K562 (cell line): ENCODE data around the gene CCNQ. TPM values are rescaled to one million over a fixed set of nuclear protein-coding genes. Genes with fewer than 3 reads are reported as not detected.

Experiments used
- CBX3 ChIP-seq, 2 experiments: IDR thresholded peaks; 1 replicate in 1 of 2; 2 replicates in 1 of 2; pipeline ENCODE4 v1.6.1; 2012; ENCODE audit warnings: inconsistent platforms in 2 of 2, low read length in 2 of 2, borderline replicate concordance in 1 of 2, control low read depth in 1 of 2
- EGR1 ChIP-seq: fragments of 450-650 bp; conservative IDR thresholded peaks from 2 replicates; pipeline ENCODE4 v1.6.1; 2017; ENCODE audit warnings: mild to moderate bottlenecking
- EHMT2 ChIP-seq: fragments of 450-650 bp; IDR thresholded peaks from 2 replicates; pipeline ENCODE4 v1.6.1; 2018; ENCODE audit warnings: antibody characterized with exemption
- ELF1 ChIP-seq: fragments of 200-800 bp; sonication (Bioruptor generic); IDR thresholded peaks from 2 replicates; pipeline ENCODE4 v1.6.1; 2016; ENCODE audit warnings: missing genetic modification characterization, missing compliant biosample characterization
- ELF4 ChIP-seq: fragments of 450-650 bp; formaldehyde crosslinking; IDR thresholded peaks from 2 replicates; pipeline ENCODE4 v1.4.0; 2022; ENCODE audit warnings: missing genetic modification characterization
- HDAC1 ChIP-seq, 2 experiments: fragments of 450-650 bp; IDR thresholded peaks; 2 replicates each; pipeline ENCODE4 v1.6.1; 2016 to 2017; ENCODE audit warnings: inconsistent platforms in 1 of 2, mild to moderate bottlenecking in 1 of 2, moderate library complexity in 1 of 2
- IFI16 ChIP-seq: fragments of 250-450 bp; sonication (Bioruptor Pico); IDR thresholded peaks from 2 replicates; pipeline ENCODE4 v2.1.2; 2022; ENCODE audit warnings: mild to moderate bottlenecking, inconsistent platforms
- MYNN ChIP-seq, 2 experiments: sonication (generic); formaldehyde crosslinking in 1 of 2; IDR thresholded peaks; 2 replicates each; pipeline versions ENCODE4 v1.5.0 to v1.6.1; 2016 to 2020; ENCODE audit warnings: antibody characterized with exemption in 1 of 2, missing genetic modification reagents in 1 of 2
- RBM14 ChIP-seq: fragments of 200-400 bp; formaldehyde crosslinking; IDR thresholded peaks from 2 replicates; pipeline ENCODE4 v1.6.1; 2018; ENCODE audit warnings: low read depth, mild to moderate bottlenecking, low read length, moderate library complexity, borderline replicate concordance; ENCODE audit not compliant: insufficient read depth
- RBM34 ChIP-seq: fragments of 200-400 bp; formaldehyde crosslinking; IDR thresholded peaks from 2 replicates; pipeline ENCODE4 v1.6.1; 2018; ENCODE audit warnings: low read length, borderline replicate concordance; ENCODE audit not compliant: insufficient read depth
- RFX7 ChIP-seq: fragments of 250-450 bp; sonication (Bioruptor Pico); IDR thresholded peaks from 2 replicates; pipeline ENCODE4 v1.5.1; 2021; ENCODE audit warnings: mild to moderate bottlenecking
- SMAD3 ChIP-seq: fragments of 450-650 bp; formaldehyde crosslinking; conservative IDR thresholded peaks from 2 replicates; pipeline ENCODE4 v1.4.0; 2020; ENCODE audit warnings: mild to moderate bottlenecking
- WHSC1 ChIP-seq: IDR thresholded peaks from one replicate; pipeline ENCODE4 v1.6.1; 2012; ENCODE audit warnings: low read length, control low read depth, inconsistent platforms
- ZNF23 ChIP-seq: fragments of 250-450 bp; sonication (Bioruptor Pico); IDR thresholded peaks from 2 replicates; pipeline ENCODE4 v1.4.0; 2020; ENCODE audit warnings: mild to moderate bottlenecking
- polyA plus RNA-seq, 8 experiments: library from polyadenylated mRNA; depleted of rRNA in 4 of 8; stranded (reverse) in 5 of 8; unstranded in 3 of 8; fragments of >200 nt; fragmentation: Nextera tagmentation in 2 of 8; fragmentation: Illumina TruSeq in 1 of 8; extraction: Ambion mirVana in 2 of 8; extraction: Trizol in 1 of 8; gene quantifications; 2 replicates each; pipeline versions ENCODE4 v1.2.1 to v1.2.3, GENCODE V29; 2011 to 2014; ENCODE audit warnings: inconsistent platforms in 1 of 8, missing spikeins in 1 of 8
- total RNA-seq, 7 experiments: library from RNA; depleted of rRNA in 6 of 7; stranded (reverse); fragments of >200 nt in 6 of 7; fragmentation: Illumina TruSeq in 2 of 7; extraction: Trizol in 2 of 7; gene quantifications; 2 replicates each; pipeline versions ENCODE4 v1.2.1 to v1.2.3, GENCODE V29; 2011 to 2021; ENCODE audit warnings: low replicate concordance in 1 of 7
- TF ChIP-seq, protein P1 (sequence below): fragments of 450-650 bp; formaldehyde crosslinking; IDR thresholded peaks from 2 replicates; pipeline ENCODE4 v1.4.0; 2020; ENCODE audit warnings: mild to moderate bottlenecking, moderate library complexity

CCNQ gene
- total and polyA plus RNA-seq, 9 of the 15 experiments (the other 6 are each of a cell fraction or from before 2014, with no cell fraction given), result 0.92 to 53.8 (median 25.3) TPM

DNA sequence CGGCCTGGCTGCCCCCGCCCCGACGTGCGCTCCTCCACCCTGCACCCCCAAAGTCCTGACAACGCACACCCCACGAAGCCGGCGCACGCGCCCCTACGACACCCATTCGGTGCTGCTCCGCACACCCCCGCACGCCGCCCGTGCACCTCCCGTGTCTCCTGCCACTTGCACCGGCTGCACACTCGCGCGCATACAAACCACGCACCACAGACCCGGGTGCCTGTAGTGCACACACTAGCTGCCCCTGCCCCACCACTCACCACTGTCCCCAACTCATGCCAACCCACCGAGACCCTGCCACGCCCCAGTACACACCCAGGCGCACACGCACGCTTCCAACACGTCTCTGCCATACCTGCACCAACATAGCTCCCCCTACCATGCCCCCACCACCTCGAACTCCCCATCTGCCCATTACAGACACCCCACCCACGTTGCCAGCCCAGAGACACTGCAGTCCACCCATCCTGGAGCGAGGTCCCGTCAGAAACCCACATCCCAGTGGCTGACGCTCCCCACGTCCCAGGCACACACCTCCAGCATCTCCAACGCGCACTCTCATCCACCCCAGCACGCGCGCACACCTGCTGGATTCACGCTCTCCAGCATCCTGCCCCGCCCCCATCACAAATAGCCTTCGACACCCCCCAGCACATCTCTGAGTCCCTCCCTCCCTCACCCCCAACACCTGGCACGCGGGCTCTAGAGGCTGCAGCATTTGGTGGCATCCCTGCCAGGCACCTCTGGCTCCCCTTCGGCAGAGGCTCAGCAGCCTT is 43.9 kb upstream of the CCNQ start (continued):
- TF ChIP-seq RFX7 (CRISPR knock-in tag), result no peak
- TF ChIP-seq RBM14, result no peak
- no peak for TF ChIP-seq ZNF23 (CRISPR knock-in tag)
- no peak for TF ChIP-seq ELF4 (CRISPR knock-in tag)
- no peak for TF ChIP-seq ELF1 (tag)
- TF ChIP-seq CBX3 (IDR thresholded peaks at IDR 0.05; ENCODE audit: borderline replicate concordance in 1 of 2, low read length in 2 of 2), result no peak
- TF ChIP-seq WHSC1, result no peak
- TF ChIP-seq EGR1, result 0 out of 2 replicates have a peak, but pooled peaks have one; percentile 14
- TF ChIP-seq, protein P1, sequence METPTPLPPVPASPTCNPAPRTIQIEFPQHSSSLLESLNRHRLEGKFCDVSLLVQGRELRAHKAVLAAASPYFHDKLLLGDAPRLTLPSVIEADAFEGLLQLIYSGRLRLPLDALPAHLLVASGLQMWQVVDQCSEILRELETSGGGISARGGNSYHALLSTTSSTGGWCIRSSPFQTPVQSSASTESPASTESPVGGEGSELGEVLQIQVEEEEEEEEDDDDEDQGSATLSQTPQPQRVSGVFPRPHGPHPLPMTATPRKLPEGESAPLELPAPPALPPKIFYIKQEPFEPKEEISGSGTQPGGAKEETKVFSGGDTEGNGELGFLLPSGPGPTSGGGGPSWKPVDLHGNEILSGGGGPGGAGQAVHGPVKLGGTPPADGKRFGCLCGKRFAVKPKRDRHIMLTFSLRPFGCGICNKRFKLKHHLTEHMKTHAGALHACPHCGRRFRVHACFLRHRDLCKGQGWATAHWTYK, result no peak
- no peak for TF ChIP-seq SMAD3 (CRISPR knock-in tag)
- no peak for TF ChIP-seq MYNN (IDR thresholded peaks at IDR 0.05)
- no peak for TF ChIP-seq MYNN (CRISPR knock-in tag; IDR thresholded peaks at IDR 0.05)
- TF ChIP-seq EHMT2, result no peak
- no peak for TF ChIP-seq RBM34
- no peak for TF ChIP-seq HDAC1 (IDR thresholded peaks at IDR 0.05)
- TF ChIP-seq IFI16 (CRISPR knock-in tag), result no peak
